K562 (cell line): ENCODE measurements around the gene YJU2. TPM values are rescaled to one million over a fixed set of nuclear protein-coding genes. Genes with fewer than 3 reads are reported as not detected.
A peak's percentile ranks its signal among the peaks of the same experiment; 100 is the strongest.

ENCODE experiments used
- EP400 ChIP-seq: fragments of 450-650 bp; IDR thresholded peaks from 2 replicates; pipeline ENCODE4 v1.6.1; 2017; ENCODE audit warnings: antibody characterized with exemption, mild to moderate bottlenecking, moderate library complexity
- ESRRB ChIP-seq: fragments of 250-450 bp; sonication (Bioruptor Pico); IDR thresholded peaks from 2 replicates; pipeline ENCODE4 v1.5.0; 2020; ENCODE audit warnings: mild to moderate bottlenecking, moderate library complexity, borderline replicate concordance
- HMGN3 ChIP-seq: IDR thresholded peaks from 2 replicates; pipeline ENCODE4 v1.6.1; 2011; ENCODE audit warnings: borderline replicate concordance, low read depth, mild to moderate bottlenecking, mixed read lengths, low read length; ENCODE audit not compliant: insufficient read length; ENCODE audit errors: extremely low read depth
- ILK ChIP-seq: fragments of 450-650 bp; IDR thresholded peaks from 2 replicates; pipeline ENCODE4 v1.6.1; 2016; ENCODE audit warnings: missing genetic modification characterization, low read depth, mild to moderate bottlenecking, missing compliant biosample characterization, moderate library complexity, borderline replicate concordance
- JUNB ChIP-seq: fragments of 450-650 bp; formaldehyde crosslinking; conservative IDR thresholded peaks from 2 replicates; pipeline ENCODE4 v1.4.0; 2020; ENCODE audit warnings: mild to moderate bottlenecking
- KDM1A ChIP-seq, 2 experiments: fragments of 450-650 bp; IDR thresholded peaks; 2 replicates each; pipeline ENCODE4 v1.6.1; 2016; ENCODE audit warnings: mild to moderate bottlenecking in 2 of 2
- KLF13 ChIP-seq: fragments of 450-650 bp; IDR thresholded peaks from 2 replicates; pipeline ENCODE4 v1.6.1; 2016; ENCODE audit warnings: missing genetic modification characterization, low read depth, mild to moderate bottlenecking, missing compliant biosample characterization, moderate library complexity, borderline replicate concordance
- L3MBTL2 ChIP-seq: fragments of 450-650 bp; IDR thresholded peaks from 2 replicates; pipeline ENCODE4 v1.6.1; 2016; ENCODE audit warnings: mild to moderate bottlenecking, moderate library complexity
- NFYB ChIP-seq: IDR thresholded peaks from 2 replicates; pipeline ENCODE4 v1.6.1; 2011; ENCODE audit warnings: mild to moderate bottlenecking, moderate library complexity; ENCODE audit not compliant: insufficient read length; ENCODE audit errors: extremely low read depth
- PHF21A ChIP-seq: fragments of 450-650 bp; IDR thresholded peaks from 2 replicates; pipeline ENCODE4 v1.6.1; 2017; ENCODE audit warnings: low read depth, borderline replicate concordance
- PTRF ChIP-seq: fragments of 450-650 bp; IDR thresholded peaks from 2 replicates; pipeline ENCODE4 v1.6.1; 2016; ENCODE audit warnings: mild to moderate bottlenecking, missing genetic modification characterization, missing compliant biosample characterization
- SIX5 ChIP-seq, 2 experiments: IDR thresholded peaks; 2 replicates each; pipeline ENCODE4 v1.6.1; 2011; ENCODE audit warnings: low read length in 2 of 2, borderline replicate concordance in 1 of 2, low read depth in 1 of 2, mild to moderate bottlenecking in 1 of 2, moderate library complexity in 1 of 2; ENCODE audit not compliant: insufficient read depth in 1 of 2
- SP1 ChIP-seq: sonication (generic); formaldehyde crosslinking; IDR thresholded peaks from 2 replicates; pipeline ENCODE4 v1.8.1; 2022; ENCODE audit warnings: mild to moderate bottlenecking, missing genetic modification reagents
- ZFPM2 ChIP-seq: fragments of 250-450 bp; sonication (Bioruptor Pico); IDR thresholded peaks from 2 replicates; pipeline ENCODE4 v1.5.1; 2022; ENCODE audit warnings: mild to moderate bottlenecking
- ZKSCAN1 ChIP-seq: fragments of 150-350 bp; IDR thresholded peaks from 2 replicates; pipeline ENCODE4 v1.6.1; 2016; ENCODE audit warnings: low read depth, low read length
- ZNF311 ChIP-seq: fragments of 250-450 bp; sonication (Bioruptor Pico); IDR thresholded peaks from 2 replicates; pipeline ENCODE4 v1.4.0; 2020; ENCODE audit warnings: mild to moderate bottlenecking, moderate library complexity
- polyA plus RNA-seq, 8 experiments: library from polyadenylated mRNA; depleted of rRNA in 4 of 8; stranded (reverse) in 5 of 8; unstranded in 3 of 8; fragments of >200 nt; fragmentation: Nextera tagmentation in 2 of 8; fragmentation: Illumina TruSeq in 1 of 8; extraction: Ambion mirVana in 2 of 8; extraction: Trizol in 1 of 8; gene quantifications; 2 replicates each; pipeline versions ENCODE4 v1.2.1 to v1.2.3, GENCODE V29; 2011 to 2014; ENCODE audit warnings: inconsistent platforms in 1 of 8, missing spikeins in 1 of 8
- total RNA-seq, 7 experiments: library from RNA; depleted of rRNA in 6 of 7; stranded (reverse); fragments of >200 nt in 6 of 7; fragmentation: Illumina TruSeq in 2 of 7; extraction: Trizol in 2 of 7; gene quantifications; 2 replicates each; pipeline versions ENCODE4 v1.2.1 to v1.2.3, GENCODE V29; 2011 to 2021; ENCODE audit warnings: low replicate concordance in 1 of 7
- TF ChIP-seq, protein P1 (sequence below): fragments of 250-450 bp; sonication (Bioruptor Pico); IDR thresholded peaks from 2 replicates; pipeline ENCODE4 v1.9.0; 2021; ENCODE audit warnings: mild to moderate bottlenecking
- TF ChIP-seq, protein P2 (sequence below): sonication (generic); formaldehyde crosslinking; IDR thresholded peaks from 2 replicates; pipeline ENCODE4 v1.8.1; 2023; ENCODE audit warnings: mild to moderate bottlenecking, missing genetic modification reagents
- TF ChIP-seq, protein P3 (sequence below): fragments of 250-450 bp; sonication (Bioruptor Pico); IDR thresholded peaks from 2 replicates; pipeline ENCODE4 v1.4.0; 2020; ENCODE audit warnings: mild to moderate bottlenecking, moderate library complexity
- TF ChIP-seq, protein P4 (sequence below): fragments of 250-450 bp; sonication (Bioruptor Pico); IDR thresholded peaks from 2 replicates; pipeline ENCODE4 v1.5.0; 2020; ENCODE audit warnings: mild to moderate bottlenecking, borderline replicate concordance

YJU2 gene
- total and polyA plus RNA-seq, 9 of the 15 experiments (the other 6 are each of a cell fraction or from before 2014, with no cell fraction given): 0.41 to 34.9 (median 19.3) TPM

DNA sequence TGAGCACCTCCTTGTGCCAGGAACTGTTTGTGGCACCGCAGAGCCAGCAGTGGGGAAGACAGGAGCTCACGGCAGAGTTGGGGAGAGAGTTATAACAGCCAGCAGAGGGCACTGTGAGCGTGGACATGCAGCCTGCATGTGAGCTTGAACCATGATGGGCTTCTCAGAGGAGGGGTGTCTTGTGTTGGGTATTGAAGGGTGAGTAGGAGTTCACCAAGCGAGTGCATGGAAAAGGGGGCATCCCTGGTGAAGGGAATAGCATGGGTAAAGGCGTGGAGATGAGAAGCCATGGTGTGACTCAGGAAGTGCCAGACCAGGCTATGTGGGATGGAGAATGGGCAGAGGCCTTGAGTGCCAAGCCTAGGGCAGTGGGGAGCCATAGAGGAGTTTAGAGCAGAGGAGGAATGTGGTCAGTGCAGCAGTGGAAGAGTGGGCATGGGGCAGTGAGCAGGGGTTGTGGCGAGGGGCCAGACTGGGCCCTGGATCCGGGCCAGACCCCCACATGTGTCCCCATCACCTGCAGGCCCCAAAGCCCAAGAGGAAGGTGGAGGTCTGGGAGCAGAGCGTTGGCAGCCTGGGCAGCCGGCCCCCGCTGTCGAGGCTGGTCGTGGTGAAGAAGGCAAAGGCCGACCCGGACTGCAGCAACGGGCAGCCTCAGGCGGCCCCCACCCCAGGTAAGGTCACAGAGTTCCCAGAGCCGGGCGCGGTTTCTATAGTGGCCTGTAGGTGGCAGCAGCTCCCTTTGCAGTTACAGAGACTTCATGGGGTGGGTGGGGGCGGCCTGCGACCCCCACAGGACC is 20.4 kb downstream of the YJU2 start (continued):
- TF ChIP-seq, protein P1, sequence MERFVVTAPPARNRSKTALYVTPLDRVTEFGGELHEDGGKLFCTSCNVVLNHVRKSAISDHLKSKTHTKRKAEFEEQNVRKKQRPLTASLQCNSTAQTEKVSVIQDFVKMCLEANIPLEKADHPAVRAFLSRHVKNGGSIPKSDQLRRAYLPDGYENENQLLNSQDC (CRISPR knock-in tag): no peak
- no peak for TF ChIP-seq ILK (tag)
- no peak for TF ChIP-seq NFYB
- no peak for TF ChIP-seq SIX5 (IDR thresholded peaks at IDR 0.05; ENCODE audit: borderline replicate concordance in 1 of 2, insufficient read depth in 1 of 2, low read depth in 1 of 2, low read length in 2 of 2)
- TF ChIP-seq KLF13 (tag): no peak
- no peak for TF ChIP-seq PHF21A
- peak; percentile 50 for TF ChIP-seq HMGN3
- TF ChIP-seq, protein P2, sequence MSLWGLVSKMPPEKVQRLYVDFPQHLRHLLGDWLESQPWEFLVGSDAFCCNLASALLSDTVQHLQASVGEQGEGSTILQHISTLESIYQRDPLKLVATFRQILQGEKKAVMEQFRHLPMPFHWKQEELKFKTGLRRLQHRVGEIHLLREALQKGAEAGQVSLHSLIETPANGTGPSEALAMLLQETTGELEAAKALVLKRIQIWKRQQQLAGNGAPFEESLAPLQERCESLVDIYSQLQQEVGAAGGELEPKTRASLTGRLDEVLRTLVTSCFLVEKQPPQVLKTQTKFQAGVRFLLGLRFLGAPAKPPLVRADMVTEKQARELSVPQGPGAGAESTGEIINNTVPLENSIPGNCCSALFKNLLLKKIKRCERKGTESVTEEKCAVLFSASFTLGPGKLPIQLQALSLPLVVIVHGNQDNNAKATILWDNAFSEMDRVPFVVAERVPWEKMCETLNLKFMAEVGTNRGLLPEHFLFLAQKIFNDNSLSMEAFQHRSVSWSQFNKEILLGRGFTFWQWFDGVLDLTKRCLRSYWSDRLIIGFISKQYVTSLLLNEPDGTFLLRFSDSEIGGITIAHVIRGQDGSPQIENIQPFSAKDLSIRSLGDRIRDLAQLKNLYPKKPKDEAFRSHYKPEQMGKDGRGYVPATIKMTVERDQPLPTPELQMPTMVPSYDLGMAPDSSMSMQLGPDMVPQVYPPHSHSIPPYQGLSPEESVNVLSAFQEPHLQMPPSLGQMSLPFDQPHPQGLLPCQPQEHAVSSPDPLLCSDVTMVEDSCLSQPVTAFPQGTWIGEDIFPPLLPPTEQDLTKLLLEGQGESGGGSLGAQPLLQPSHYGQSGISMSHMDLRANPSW: no peak
- no peak for TF ChIP-seq L3MBTL2
- no peak for TF ChIP-seq JUNB (CRISPR knock-in tag)
- TF ChIP-seq, protein P3, sequence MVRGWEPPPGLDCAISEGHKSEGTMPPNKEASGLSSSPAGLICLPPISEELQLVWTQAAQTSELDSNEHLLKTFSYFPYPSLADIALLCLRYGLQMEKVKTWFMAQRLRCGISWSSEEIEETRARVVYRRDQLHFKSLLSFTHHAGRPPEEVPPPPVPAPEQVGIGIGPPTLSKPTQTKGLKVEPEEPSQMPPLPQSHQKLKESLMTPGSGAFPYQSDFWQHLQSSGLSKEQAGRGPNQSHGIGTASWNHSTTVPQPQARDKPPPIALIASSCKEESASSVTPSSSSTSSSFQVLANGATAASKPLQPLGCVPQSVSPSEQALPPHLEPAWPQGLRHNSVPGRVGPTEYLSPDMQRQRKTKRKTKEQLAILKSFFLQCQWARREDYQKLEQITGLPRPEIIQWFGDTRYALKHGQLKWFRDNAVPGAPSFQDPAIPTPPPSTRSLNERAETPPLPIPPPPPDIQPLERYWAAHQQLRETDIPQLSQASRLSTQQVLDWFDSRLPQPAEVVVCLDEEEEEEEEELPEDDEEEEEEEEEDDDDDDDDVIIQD (CRISPR knock-in tag): no peak
- no peak for TF ChIP-seq EP400
- no peak for TF ChIP-seq ESRRB (CRISPR knock-in tag)
- no peak for TF ChIP-seq SP1
- TF ChIP-seq ZKSCAN1: no peak
- TF ChIP-seq ZFPM2: no peak
- TF ChIP-seq, protein P4, sequence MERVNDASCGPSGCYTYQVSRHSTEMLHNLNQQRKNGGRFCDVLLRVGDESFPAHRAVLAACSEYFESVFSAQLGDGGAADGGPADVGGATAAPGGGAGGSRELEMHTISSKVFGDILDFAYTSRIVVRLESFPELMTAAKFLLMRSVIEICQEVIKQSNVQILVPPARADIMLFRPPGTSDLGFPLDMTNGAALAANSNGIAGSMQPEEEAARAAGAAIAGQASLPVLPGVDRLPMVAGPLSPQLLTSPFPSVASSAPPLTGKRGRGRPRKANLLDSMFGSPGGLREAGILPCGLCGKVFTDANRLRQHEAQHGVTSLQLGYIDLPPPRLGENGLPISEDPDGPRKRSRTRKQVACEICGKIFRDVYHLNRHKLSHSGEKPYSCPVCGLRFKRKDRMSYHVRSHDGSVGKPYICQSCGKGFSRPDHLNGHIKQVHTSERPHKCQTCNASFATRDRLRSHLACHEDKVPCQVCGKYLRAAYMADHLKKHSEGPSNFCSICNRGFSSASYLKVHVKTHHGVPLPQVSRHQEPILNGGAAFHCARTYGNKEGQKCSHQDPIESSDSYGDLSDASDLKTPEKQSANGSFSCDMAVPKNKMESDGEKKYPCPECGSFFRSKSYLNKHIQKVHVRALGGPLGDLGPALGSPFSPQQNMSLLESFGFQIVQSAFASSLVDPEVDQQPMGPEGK: no peak
- no peak for TF ChIP-seq PTRF (tag)
- TF ChIP-seq ZNF311 (CRISPR knock-in tag): no peak
- 0 out of 4 replicates have a peak, but pooled peaks have one; percentile 9 to 64 for TF ChIP-seq KDM1A (IDR thresholded peaks at IDR 0.05)
